ENCODE data around the gene TFEB. TPM values are rescaled to one million over a fixed set of nuclear protein-coding genes. Genes with fewer than 3 reads are reported as not detected.

The TFEB gene
- total and polyA plus RNA-seq, 2 of the 8 experiments (the other 6 are each of a cell fraction or from before 2014, with no cell fraction given): 2.3 to 6.7 TPM

GRCh38 chr6:41748542-41748941 lies 13.1 kb upstream of the TFEB start (continued):
- TF ChIP-seq, protein P1, sequence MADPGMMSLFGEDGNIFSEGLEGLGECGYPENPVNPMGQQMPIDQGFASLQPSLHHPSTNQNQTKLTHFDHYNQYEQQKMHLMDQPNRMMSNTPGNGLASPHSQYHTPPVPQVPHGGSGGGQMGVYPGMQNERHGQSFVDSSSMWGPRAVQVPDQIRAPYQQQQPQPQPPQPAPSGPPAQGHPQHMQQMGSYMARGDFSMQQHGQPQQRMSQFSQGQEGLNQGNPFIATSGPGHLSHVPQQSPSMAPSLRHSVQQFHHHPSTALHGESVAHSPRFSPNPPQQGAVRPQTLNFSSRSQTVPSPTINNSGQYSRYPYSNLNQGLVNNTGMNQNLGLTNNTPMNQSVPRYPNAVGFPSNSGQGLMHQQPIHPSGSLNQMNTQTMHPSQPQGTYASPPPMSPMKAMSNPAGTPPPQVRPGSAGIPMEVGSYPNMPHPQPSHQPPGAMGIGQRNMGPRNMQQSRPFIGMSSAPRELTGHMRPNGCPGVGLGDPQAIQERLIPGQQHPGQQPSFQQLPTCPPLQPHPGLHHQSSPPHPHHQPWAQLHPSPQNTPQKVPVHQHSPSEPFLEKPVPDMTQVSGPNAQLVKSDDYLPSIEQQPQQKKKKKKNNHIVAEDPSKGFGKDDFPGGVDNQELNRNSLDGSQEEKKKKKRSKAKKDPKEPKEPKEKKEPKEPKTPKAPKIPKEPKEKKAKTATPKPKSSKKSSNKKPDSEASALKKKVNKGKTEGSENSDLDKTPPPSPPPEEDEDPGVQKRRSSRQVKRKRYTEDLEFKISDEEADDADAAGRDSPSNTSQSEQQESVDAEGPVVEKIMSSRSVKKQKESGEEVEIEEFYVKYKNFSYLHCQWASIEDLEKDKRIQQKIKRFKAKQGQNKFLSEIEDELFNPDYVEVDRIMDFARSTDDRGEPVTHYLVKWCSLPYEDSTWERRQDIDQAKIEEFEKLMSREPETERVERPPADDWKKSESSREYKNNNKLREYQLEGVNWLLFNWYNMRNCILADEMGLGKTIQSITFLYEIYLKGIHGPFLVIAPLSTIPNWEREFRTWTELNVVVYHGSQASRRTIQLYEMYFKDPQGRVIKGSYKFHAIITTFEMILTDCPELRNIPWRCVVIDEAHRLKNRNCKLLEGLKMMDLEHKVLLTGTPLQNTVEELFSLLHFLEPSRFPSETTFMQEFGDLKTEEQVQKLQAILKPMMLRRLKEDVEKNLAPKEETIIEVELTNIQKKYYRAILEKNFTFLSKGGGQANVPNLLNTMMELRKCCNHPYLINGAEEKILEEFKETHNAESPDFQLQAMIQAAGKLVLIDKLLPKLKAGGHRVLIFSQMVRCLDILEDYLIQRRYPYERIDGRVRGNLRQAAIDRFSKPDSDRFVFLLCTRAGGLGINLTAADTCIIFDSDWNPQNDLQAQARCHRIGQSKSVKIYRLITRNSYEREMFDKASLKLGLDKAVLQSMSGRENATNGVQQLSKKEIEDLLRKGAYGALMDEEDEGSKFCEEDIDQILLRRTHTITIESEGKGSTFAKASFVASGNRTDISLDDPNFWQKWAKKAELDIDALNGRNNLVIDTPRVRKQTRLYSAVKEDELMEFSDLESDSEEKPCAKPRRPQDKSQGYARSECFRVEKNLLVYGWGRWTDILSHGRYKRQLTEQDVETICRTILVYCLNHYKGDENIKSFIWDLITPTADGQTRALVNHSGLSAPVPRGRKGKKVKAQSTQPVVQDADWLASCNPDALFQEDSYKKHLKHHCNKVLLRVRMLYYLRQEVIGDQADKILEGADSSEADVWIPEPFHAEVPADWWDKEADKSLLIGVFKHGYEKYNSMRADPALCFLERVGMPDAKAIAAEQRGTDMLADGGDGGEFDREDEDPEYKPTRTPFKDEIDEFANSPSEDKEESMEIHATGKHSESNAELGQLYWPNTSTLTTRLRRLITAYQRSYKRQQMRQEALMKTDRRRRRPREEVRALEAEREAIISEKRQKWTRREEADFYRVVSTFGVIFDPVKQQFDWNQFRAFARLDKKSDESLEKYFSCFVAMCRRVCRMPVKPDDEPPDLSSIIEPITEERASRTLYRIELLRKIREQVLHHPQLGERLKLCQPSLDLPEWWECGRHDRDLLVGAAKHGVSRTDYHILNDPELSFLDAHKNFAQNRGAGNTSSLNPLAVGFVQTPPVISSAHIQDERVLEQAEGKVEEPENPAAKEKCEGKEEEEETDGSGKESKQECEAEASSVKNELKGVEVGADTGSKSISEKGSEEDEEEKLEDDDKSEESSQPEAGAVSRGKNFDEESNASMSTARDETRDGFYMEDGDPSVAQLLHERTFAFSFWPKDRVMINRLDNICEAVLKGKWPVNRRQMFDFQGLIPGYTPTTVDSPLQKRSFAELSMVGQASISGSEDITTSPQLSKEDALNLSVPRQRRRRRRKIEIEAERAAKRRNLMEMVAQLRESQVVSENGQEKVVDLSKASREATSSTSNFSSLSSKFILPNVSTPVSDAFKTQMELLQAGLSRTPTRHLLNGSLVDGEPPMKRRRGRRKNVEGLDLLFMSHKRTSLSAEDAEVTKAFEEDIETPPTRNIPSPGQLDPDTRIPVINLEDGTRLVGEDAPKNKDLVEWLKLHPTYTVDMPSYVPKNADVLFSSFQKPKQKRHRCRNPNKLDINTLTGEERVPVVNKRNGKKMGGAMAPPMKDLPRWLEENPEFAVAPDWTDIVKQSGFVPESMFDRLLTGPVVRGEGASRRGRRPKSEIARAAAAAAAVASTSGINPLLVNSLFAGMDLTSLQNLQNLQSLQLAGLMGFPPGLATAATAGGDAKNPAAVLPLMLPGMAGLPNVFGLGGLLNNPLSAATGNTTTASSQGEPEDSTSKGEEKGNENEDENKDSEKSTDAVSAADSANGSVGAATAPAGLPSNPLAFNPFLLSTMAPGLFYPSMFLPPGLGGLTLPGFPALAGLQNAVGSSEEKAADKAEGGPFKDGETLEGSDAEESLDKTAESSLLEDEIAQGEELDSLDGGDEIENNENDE (IDR thresholded peaks at IDR 0.05; ENCODE audit: insufficient replicate concordance, low read length): no peak
- TF ChIP-seq TCF12 (IDR thresholded peaks at IDR 0.05; ENCODE audit: low read depth, low read length): no peak
- TF ChIP-seq, protein P2, sequence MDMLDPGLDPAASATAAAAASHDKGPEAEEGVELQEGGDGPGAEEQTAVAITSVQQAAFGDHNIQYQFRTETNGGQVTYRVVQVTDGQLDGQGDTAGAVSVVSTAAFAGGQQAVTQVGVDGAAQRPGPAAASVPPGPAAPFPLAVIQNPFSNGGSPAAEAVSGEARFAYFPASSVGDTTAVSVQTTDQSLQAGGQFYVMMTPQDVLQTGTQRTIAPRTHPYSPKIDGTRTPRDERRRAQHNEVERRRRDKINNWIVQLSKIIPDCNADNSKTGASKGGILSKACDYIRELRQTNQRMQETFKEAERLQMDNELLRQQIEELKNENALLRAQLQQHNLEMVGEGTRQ (IDR thresholded peaks at IDR 0.05; ENCODE audit: low read length): no peak
- no peak for TF ChIP-seq RXRA (IDR thresholded peaks at IDR 0.05; ENCODE audit: insufficient read depth, low read depth, low read length)
- TF ChIP-seq SP1 (IDR thresholded peaks at IDR 0.05; ENCODE audit: low read depth, low read length): no peak
- no peak for TF ChIP-seq POU5F1 (IDR thresholded peaks at IDR 0.05; ENCODE audit: low read depth, low read length)
- TF ChIP-seq, protein P3, sequence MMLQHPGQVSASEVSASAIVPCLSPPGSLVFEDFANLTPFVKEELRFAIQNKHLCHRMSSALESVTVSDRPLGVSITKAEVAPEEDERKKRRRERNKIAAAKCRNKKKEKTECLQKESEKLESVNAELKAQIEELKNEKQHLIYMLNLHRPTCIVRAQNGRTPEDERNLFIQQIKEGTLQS (IDR thresholded peaks at IDR 0.05; ENCODE audit: insufficient read depth, low read depth, low read length): no peak
- no peak for TF ChIP-seq EZH2 (IDR thresholded peaks at IDR 0.05; ENCODE audit: low read depth, low read length, severe bottlenecking)
- TF ChIP-seq TAF1 (IDR thresholded peaks at IDR 0.05; ENCODE audit: low read depth, low read length): no peak
- TF ChIP-seq YY1 (IDR thresholded peaks at IDR 0.05; ENCODE audit: low read depth, low read length): no peak
- TF ChIP-seq RFX5 (IDR thresholded peaks at IDR 0.05; ENCODE audit: borderline replicate concordance, low read depth, low read length): no peak
